ENCODE results near the gene CD320. TPM values are rescaled to one million over a fixed set of nuclear protein-coding genes. Genes with fewer than 3 reads are reported as not detected.

The CD320 gene
- total and polyA plus RNA-seq, 2 experiments from 2014 or later = 87.0 to 124 TPM

- no peak overlapping the region for H3K4me3 Mint-ChIP-seq
- Histone ChIP-seq H4K20me1 (replicated peaks; ENCODE audit: insufficient read depth) (peaks cover 24% of the 10 kb centered on the region), H3K4me3 (no peak overlapping the region), H3K4me2 (no peak overlapping the region), H3K36me3 (ENCODE audit: insufficient read depth) (peaks cover 7% of the 10 kb centered on the region), H3K27me3 (ENCODE audit: insufficient read depth) (no peaks in the 10 kb centered on the region), H2AFZ (no peak overlapping the region), H3K27ac (ENCODE audit: low read depth) (no peak overlapping the region), H3K79me2 (replicated peaks; ENCODE audit: insufficient read depth) (peaks cover 29% of the 10 kb centered on the region), H3K9me2 (ENCODE audit: insufficient read depth) (no peaks in the 10 kb centered on the region), H3K4me1 (ENCODE audit: insufficient read depth) (peaks cover 16% of the 10 kb centered on the region), H3F3A (replicated peaks; ENCODE audit: low read depth) (peaks cover 43% of the 10 kb centered on the region)
- peaks cover 27% of the 10 kb centered on the region for H3K27me3 Mint-ChIP-seq (ENCODE audit: insufficient read depth, low read depth, poor library complexity)
- no peaks in the 10 kb centered on the region; the same call in 2 of the 3 replicates for H3K9me3 Mint-ChIP-seq
- H3K36me3 Mint-ChIP-seq (ENCODE audit: low read depth) = peaks cover 29% of the 10 kb centered on the region
- ATAC-seq (no peak), DNase-seq (ENCODE audit: low spot score) (no peak)
- H3K27ac Mint-ChIP-seq = no peak overlapping the region
- TF ChIP-seq CTCF (conservative IDR thresholded peaks at IDR 0.05; ENCODE audit: low read depth in 2 of 2) = no peak
- no peak for TF ChIP-seq POLR2AphosphoS5 (IDR thresholded peaks at IDR 0.05; ENCODE audit: low read depth)
- TF ChIP-seq REST (IDR thresholded peaks at IDR 0.05; ENCODE audit: unreplicated experiment) = no peak
- TF ChIP-seq STAT1 (IDR thresholded peaks at IDR 0.05; ENCODE audit: unreplicated experiment) = no peak
- TF ChIP-seq ETS1 (IDR thresholded peaks at IDR 0.05) = no peak
- TF ChIP-seq ZNF114 (CRISPR knock-in tag; IDR thresholded peaks at IDR 0.05) = no peak
- TF ChIP-seq CREB1 (CRISPR knock-in tag; IDR thresholded peaks at IDR 0.05; ENCODE audit: low read depth) = no peak
- TF ChIP-seq EZH2 (IDR thresholded peaks at IDR 0.05; ENCODE audit: low read depth, unreplicated experiment) = no peak
- no peak for TF ChIP-seq JUNB (IDR thresholded peaks at IDR 0.05; ENCODE audit: unreplicated experiment)
- TF ChIP-seq ZNF462 (CRISPR knock-in tag; IDR thresholded peaks at IDR 0.05) = no peak
- no peak for TF ChIP-seq NANOG (IDR thresholded peaks at IDR 0.05; ENCODE audit: borderline replicate concordance)
- no peak for TF ChIP-seq ZNF331 (CRISPR knock-in tag; IDR thresholded peaks at IDR 0.05; ENCODE audit: low read depth)
- H3K4me1 Mint-ChIP-seq = peaks cover 12% of the 10 kb centered on the region
Measured at GRCh38 chr19:8325454-8325853, 17.3 kb upstream of the CD320 start.
